Posterior cingulate gyrus (tissue), 11 donors: ENCODE data around the gene TBL3.

Experiments
- DNase-seq, 10 donors: peaks; one replicate each; pipeline versions ENCODE4 v3.0.0 to v3.0.0-alpha.2; 2020 to 2021; ENCODE audit warnings: mixed read lengths in 3 of 10
- intact Hi-C: fragments of 100-400 bp; cut with DNase I; formaldehyde crosslinking; loops from one replicate; pipeline ENCODE4 v1.15.1; 2023

Gene TBL3

DNA sequence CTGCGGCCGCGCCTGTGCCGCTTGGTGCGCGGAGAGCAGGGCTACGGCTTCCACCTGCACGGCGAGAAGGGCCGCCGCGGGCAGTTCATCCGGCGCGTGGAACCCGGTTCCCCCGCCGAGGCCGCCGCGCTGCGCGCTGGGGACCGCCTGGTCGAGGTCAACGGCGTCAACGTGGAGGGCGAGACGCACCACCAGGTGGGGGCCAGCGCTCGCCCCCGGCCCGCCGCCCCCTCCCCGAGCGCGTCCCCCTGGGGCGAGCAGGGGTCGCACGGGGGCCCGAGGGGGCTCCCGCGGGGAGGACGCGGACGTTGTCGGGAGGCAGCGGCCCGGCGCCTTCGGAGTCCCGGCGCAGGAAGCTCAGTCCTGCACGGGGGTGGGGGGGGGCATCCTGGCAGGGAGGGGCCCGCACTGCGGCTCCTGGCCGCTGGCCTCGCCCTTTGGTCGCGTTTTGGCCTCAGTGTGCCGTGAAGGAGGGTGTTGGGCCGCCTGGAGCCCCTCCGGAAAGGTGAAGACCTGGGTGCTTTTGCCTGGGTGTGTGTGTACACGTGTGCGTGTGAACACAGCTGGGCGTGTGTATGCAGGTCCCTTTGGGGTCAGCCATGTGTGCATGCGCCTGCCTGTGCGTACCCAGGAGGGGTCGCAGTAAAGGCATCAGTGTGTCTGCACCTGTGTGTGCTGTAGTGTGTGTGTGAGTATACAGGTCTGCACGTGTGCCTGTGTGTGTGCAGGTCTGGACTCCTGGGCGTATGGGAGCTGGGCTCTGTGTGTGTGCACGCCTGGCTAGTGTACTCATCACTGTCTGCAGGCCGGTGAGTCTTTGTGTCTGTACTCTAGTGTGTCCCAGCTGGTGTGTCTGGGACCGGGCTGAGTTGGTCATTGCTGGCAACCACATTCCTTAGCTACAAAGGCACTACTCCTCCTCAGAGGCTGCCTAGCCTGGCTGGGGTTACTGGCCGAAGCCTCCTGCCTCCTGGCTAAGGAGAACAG, 55.5 kb downstream of the TBL3 start:
- peak in 1 of 10 donors; percentile 86 for DNase-seq
- intact Hi-C loops, result no loop called here

DNA sequence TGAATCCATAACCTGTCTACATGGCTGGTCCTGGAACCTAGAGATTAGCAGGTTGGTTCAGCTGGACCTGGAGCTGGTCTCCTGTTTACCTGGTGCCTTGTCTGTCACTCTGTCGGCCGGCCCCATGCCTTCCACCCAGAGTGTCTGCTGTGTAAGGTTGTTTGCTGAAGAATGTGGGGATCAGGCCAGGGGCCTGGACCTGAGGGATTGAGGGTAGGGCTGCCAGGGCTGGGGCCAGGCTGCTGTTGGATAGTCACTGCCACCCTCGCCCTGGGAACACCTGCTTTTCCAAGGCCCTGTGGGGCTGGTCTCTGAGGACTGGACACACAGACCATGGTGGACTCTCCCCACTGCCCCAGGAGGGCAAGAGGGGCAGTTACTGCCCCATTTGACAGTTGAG, 56.3 kb downstream of the TBL3 start:
- intact Hi-C loops, result no loop called here
- no peak for DNase-seq

GRCh38 chr16:2028620-2029220, 56.9 kb downstream of the TBL3 start:
- intact Hi-C loops, result no loop called here
- DNase-seq, result no peak

DNA sequence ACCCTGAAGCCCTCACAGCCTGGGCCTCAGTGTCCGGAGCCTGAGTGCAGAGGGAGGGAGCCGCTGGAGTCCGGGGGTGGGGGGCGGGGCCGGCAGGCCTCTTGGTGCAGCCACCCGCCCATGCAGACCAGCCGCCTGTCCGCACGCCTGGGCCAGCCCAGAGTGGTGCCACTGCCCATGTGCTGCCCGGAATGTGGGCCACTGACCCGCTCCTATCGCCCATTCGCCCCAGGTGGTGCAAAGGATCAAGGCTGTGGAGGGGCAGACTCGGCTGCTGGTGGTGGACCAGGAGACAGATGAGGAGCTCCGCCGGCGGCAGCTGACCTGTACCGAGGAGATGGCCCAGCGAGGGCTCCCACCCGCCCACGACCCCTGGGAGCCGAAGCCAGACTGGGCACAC, 57.5 kb downstream of the TBL3 start:
- DNase-seq, result no peak
- intact Hi-C loops, result no loop called here

DNA sequence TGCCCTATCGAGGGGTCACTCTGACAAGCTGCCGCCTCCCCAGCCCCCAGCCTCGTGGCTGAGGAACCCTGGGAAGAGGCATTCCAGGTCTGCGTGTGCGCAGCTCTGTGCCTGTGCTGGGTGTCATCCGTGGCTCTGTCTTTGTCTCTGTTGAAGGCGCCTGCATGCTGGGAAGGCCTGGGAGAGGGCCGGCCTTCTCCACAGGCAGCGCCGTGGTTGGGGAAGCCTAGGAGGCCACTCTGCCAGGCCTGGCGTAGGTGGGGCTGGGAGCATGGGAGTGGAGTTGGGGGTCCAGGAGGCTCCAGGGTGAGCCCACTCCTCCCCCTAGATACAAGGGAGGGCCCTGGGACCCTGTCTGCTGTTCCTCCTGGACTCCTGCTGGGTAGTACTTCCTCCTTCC, 58.2 kb downstream of the TBL3 start:
- intact Hi-C loops, result no loop called here

GRCh38 chr16:2031081-2031577, 59.3 kb downstream of the TBL3 start:
- no peak for DNase-seq
- intact Hi-C loops, result no loop called here

More for the DNA sequence above, 58.2 kb downstream of the TBL3 start:
- DNase-seq, result no peak
